ENCODE measurements around the gene LRTM2.

GRCh38 chr12:1870086-1870485, 49.7 kb downstream of the LRTM2 start:
- TF ChIP-seq FOXP2 (optimal IDR thresholded peaks at IDR 0.05; ENCODE audit: borderline replicate concordance, extremely low read depth, extremely low read length, insufficient read depth) (no peak), REST (IDR thresholded peaks at IDR 0.05; ENCODE audit: insufficient read depth in 1 of 2, low read depth in 2 of 2, low read length in 2 of 2) (no peak), TAF1 (IDR thresholded peaks at IDR 0.05; ENCODE audit: borderline replicate concordance, insufficient read depth, low read length) (no peak), POLR2AphosphoS5 (IDR thresholded peaks at IDR 0.05; ENCODE audit: low read depth, low read length) (no peak), SIN3A (IDR thresholded peaks at IDR 0.05; ENCODE audit: borderline replicate concordance, insufficient read depth, low read length) (no peak)

Measured in PFSK-1 (cell line).